Measurements from ENCODE around the gene CIB1.
A peak's percentile ranks its signal among the peaks of the same experiment; 100 is the strongest.
"Not testable (repeated sequence)": the region's sequence is repeated elsewhere in the genome, so short reads cannot be mapped to it uniquely, and the experiment has no call there.

Gene CIB1

GRCh38 chr15:90233387-90234095 lies at the start of gene CIB1:
TSS of gene CIB1 (minus strand) at chr15:90233941. CDS start at chr15:90233885, 56 bp downstream.
- peak within 1 kb of the TSS; percentile 44 to 88 (median 80) for H3K9ac ChIP-seq (ENCODE audit: low read length in 5 of 5)
- peaks cover 0 to 45% (median 33%) of the 10 kb centered on the region in 5 donors for H3K36me3 ChIP-seq (ENCODE audit: control insufficient read depth in 5 of 5, insufficient read depth in 5 of 5, low read length in 5 of 5)
- peak within 1 kb of the TSS; percentile 81 for H3K27ac ChIP-seq (ENCODE audit: low read depth, low read length)
- H3K4me1 ChIP-seq (ENCODE audit: control insufficient read depth in 5 of 5, insufficient read depth in 5 of 5, low read length in 5 of 5), result peaks cover 9 to 49% (median 46%) of the 10 kb centered on the region in 5 donors
- H3K9me3 ChIP-seq (ENCODE audit: control insufficient read depth in 5 of 5, low read length in 5 of 5), result no peaks in the 10 kb centered on the region
- no peaks in the 10 kb centered on the region for H3K27me3 ChIP-seq (ENCODE audit: control insufficient read depth in 5 of 5, insufficient read depth in 4 of 5, low read length in 5 of 5)
- H3K4me3 ChIP-seq (ENCODE audit: low read depth in 1 of 5, low read length in 5 of 5), result peak within 1 kb of the TSS; percentile 79 to 95 (median 86)

- not testable (repeated sequence) for H3K4me3 ChIP-seq (ENCODE audit: low read depth in 1 of 5, low read length in 5 of 5); H3K9ac ChIP-seq (ENCODE audit: low read length in 5 of 5); H3K27me3 ChIP-seq (ENCODE audit: control insufficient read depth in 5 of 5, insufficient read depth in 4 of 5, low read length in 5 of 5); H3K9me3 ChIP-seq (ENCODE audit: control insufficient read depth in 5 of 5, low read length in 5 of 5); H3K4me1 ChIP-seq (ENCODE audit: control insufficient read depth in 5 of 5, insufficient read depth in 5 of 5, low read length in 5 of 5); H3K36me3 ChIP-seq (ENCODE audit: control insufficient read depth in 5 of 5, insufficient read depth in 5 of 5, low read length in 5 of 5); H3K27ac ChIP-seq (ENCODE audit: low read depth, low read length)
Measured at GRCh38 chr15:90281637-90282036, 47.9 kb upstream of the CIB1 start.

DNA sequence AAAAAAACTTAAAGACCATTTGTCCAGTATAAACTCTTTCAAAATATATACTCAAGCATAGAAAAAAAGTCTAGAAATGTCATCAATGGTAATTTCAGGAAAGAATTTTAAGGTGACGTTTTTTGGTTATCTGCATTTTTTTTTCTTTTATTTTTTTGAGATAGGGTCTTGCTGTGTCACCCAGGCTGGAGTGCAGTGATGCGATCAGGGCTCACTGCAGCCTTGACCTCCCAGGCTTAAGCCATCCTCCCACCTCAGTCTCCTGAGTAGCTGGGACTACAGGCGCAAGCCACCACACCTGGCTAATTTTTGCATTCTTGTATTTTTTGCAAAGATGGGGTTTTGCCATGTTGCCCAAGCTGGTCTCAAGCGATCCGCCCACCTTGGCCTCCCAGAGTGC lies 47.0 kb upstream of the CIB1 start:
- not testable (repeated sequence) for H3K27ac ChIP-seq (ENCODE audit: low read depth, low read length); H3K9me3 ChIP-seq (ENCODE audit: control insufficient read depth in 5 of 5, low read length in 5 of 5); H3K36me3 ChIP-seq (ENCODE audit: control insufficient read depth in 5 of 5, insufficient read depth in 5 of 5, low read length in 5 of 5); H3K9ac ChIP-seq (ENCODE audit: low read length in 5 of 5); H3K4me1 ChIP-seq (ENCODE audit: control insufficient read depth in 5 of 5, insufficient read depth in 5 of 5, low read length in 5 of 5); H3K4me3 ChIP-seq (ENCODE audit: low read depth in 1 of 5, low read length in 5 of 5); H3K27me3 ChIP-seq (ENCODE audit: control insufficient read depth in 5 of 5, insufficient read depth in 4 of 5, low read length in 5 of 5)

- H3K27me3 ChIP-seq (ENCODE audit: control insufficient read depth in 5 of 5, insufficient read depth in 4 of 5, low read length in 5 of 5); H3K4me1 ChIP-seq (ENCODE audit: control insufficient read depth in 5 of 5, insufficient read depth in 5 of 5, low read length in 5 of 5); H3K4me3 ChIP-seq (ENCODE audit: low read depth in 1 of 5, low read length in 5 of 5); H3K9ac ChIP-seq (ENCODE audit: low read length in 5 of 5); H3K36me3 ChIP-seq (ENCODE audit: control insufficient read depth in 5 of 5, insufficient read depth in 5 of 5, low read length in 5 of 5); H3K9me3 ChIP-seq (ENCODE audit: control insufficient read depth in 5 of 5, low read length in 5 of 5); H3K27ac ChIP-seq (ENCODE audit: low read depth, low read length): not testable (repeated sequence)
Measured at GRCh38 chr15:90278467-90278866, 44.7 kb upstream of the CIB1 start.

GRCh38 chr15:90271459-90272166 lies 37.9 kb upstream of the CIB1 start:
- no peak overlapping the region for H3K27ac ChIP-seq (ENCODE audit: low read depth, low read length)

DNA sequence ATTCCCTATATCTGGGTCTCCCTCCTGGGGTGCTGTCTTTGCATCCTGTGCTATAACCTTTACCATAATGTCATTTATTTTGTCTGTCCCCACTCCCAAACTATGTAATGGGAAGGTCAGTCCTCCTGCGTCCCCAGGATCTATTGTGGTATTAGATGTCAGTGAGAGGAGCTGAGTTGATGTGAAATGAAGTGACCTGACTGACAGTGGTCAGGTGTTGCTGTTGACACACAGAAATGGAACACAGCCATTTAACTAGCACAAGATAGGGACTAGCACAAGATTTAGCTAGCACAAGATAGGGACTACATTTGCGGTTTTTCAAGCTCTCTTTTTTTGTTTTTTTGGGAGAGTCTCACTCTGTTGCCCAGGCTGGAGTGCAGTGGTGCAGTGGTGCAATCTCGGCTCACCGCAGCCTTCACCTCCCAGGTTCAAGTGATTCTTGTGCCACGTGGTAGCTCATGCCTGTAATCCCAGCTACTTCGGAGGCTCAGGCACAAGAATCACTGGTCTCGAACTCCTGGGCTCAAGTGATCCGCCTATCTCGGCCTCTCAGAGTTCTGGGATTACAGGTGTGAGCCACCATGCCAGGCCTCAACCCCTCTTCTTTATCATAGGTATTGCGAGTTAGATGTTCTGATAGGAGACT lies 36.9 kb upstream of the CIB1 start:
- Histone ChIP-seq H3K36me3 (ENCODE audit: control insufficient read depth in 5 of 5, insufficient read depth in 5 of 5, low read length in 5 of 5) (peaks cover 14 to 56% (median 34%) of the 10 kb centered on the region in 5 donors), H3K9ac (ENCODE audit: low read length in 5 of 5) (no peak overlapping the region), H3K9me3 (ENCODE audit: control insufficient read depth in 5 of 5, low read length in 5 of 5) (no peaks in the 10 kb centered on the region), H3K27ac (ENCODE audit: low read depth, low read length) (no peak overlapping the region), H3K4me3 (ENCODE audit: low read depth in 1 of 5, low read length in 5 of 5) (no peak overlapping the region), H3K27me3 (ENCODE audit: control insufficient read depth in 5 of 5, insufficient read depth in 4 of 5, low read length in 5 of 5) (no peaks in the 10 kb centered on the region), H3K4me1 (ENCODE audit: control insufficient read depth in 5 of 5, insufficient read depth in 5 of 5, low read length in 5 of 5) (peaks cover 8 to 50% (median 37%) of the 10 kb centered on the region in 5 donors)

More at GRCh38 chr15:90271459-90272166, 37.9 kb upstream of the CIB1 start:
- no peak overlapping the region for H3K4me3 ChIP-seq (ENCODE audit: low read depth in 1 of 5, low read length in 5 of 5)
- H3K36me3 ChIP-seq (ENCODE audit: control insufficient read depth in 5 of 5, insufficient read depth in 5 of 5, low read length in 5 of 5), result peaks cover 14 to 56% (median 34%) of the 10 kb centered on the region in 5 donors
- H3K27me3 ChIP-seq (ENCODE audit: control insufficient read depth in 5 of 5, insufficient read depth in 4 of 5, low read length in 5 of 5), result no peaks in the 10 kb centered on the region
- peaks cover 7 to 42% (median 30%) of the 10 kb centered on the region in 5 donors for H3K4me1 ChIP-seq (ENCODE audit: control insufficient read depth in 5 of 5, insufficient read depth in 5 of 5, low read length in 5 of 5)
- H3K9ac ChIP-seq (ENCODE audit: low read length in 5 of 5), result peak overlapping the region in 1 of 5 donors; percentile 7
- no peaks in the 10 kb centered on the region for H3K9me3 ChIP-seq (ENCODE audit: control insufficient read depth in 5 of 5, low read length in 5 of 5)

DNA sequence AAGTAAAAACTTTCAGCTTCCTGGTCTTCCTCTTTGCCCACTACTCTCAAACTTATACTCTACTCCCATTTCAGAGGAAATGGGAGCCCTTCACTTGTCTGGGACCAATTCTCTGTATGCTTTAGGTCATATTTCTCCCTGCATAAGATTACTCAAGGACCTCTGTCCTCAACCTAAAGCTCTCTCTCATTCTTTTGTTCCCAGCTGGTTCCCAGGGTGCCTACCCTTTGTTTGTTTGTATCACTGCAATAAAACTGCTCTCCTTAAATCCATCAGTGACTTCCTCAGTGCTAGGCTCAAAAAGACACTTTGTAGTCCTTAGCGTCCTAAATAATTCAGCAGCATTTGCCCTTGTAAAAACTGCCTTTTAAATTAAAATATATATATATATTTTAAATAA lies 34.7 kb upstream of the CIB1 start:
- H3K9ac ChIP-seq (ENCODE audit: low read length in 5 of 5), result no peak overlapping the region
- no peak overlapping the region for H3K27ac ChIP-seq (ENCODE audit: low read depth, low read length)
- no peaks in the 10 kb centered on the region for H3K9me3 ChIP-seq (ENCODE audit: control insufficient read depth in 5 of 5, low read length in 5 of 5)
- H3K27me3 ChIP-seq (ENCODE audit: control insufficient read depth in 5 of 5, insufficient read depth in 4 of 5, low read length in 5 of 5), result no peaks in the 10 kb centered on the region
- no peak overlapping the region for H3K4me3 ChIP-seq (ENCODE audit: low read depth in 1 of 5, low read length in 5 of 5)
- H3K36me3 ChIP-seq (ENCODE audit: control insufficient read depth in 5 of 5, insufficient read depth in 5 of 5, low read length in 5 of 5), result peaks cover 14 to 46% (median 30%) of the 10 kb centered on the region in 5 donors
- peaks cover 12 to 64% (median 53%) of the 10 kb centered on the region in 5 donors for H3K4me1 ChIP-seq (ENCODE audit: control insufficient read depth in 5 of 5, insufficient read depth in 5 of 5, low read length in 5 of 5)

GRCh38 chr15:90266485-90266884 lies 32.7 kb upstream of the CIB1 start:
- Histone ChIP-seq H3K9ac (ENCODE audit: low read length in 5 of 5) (peak overlapping the region; percentile 87 to 98 (median 93)), H3K9me3 (ENCODE audit: control insufficient read depth in 5 of 5, low read length in 5 of 5) (no peaks in the 10 kb centered on the region), H3K4me3 (ENCODE audit: low read depth in 1 of 5, low read length in 5 of 5) (peak overlapping the region; percentile 89 to 98 (median 91)), H3K27me3 (ENCODE audit: control insufficient read depth in 5 of 5, insufficient read depth in 4 of 5, low read length in 5 of 5) (no peaks in the 10 kb centered on the region), H3K36me3 (ENCODE audit: control insufficient read depth in 5 of 5, insufficient read depth in 5 of 5, low read length in 5 of 5) (peaks cover 5 to 27% (median 21%) of the 10 kb centered on the region in 5 donors), H3K27ac (ENCODE audit: low read depth, low read length) (peak overlapping the region; percentile 98), H3K4me1 (ENCODE audit: control insufficient read depth in 5 of 5, insufficient read depth in 5 of 5, low read length in 5 of 5) (peaks cover 12 to 69% (median 62%) of the 10 kb centered on the region in 5 donors)

DNA sequence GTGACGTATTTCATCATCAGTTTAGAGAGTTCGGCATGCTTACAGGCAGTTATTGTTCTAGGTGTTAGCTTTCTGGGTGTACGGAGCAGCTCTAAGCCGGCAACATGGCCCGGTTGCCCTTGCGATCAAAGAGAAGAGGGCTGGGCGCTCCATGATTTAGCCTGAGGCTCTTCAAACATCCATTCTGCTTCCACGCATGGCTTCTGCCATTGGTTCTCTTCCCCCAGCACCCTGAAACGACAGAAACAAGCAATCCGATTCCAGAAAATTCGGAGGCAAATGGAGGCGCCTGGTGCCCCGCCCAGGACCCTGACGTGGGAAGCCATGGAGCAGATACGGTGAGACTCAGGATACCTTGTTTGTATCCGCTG lies 32.3 kb upstream of the CIB1 start:
- H3K9ac ChIP-seq (ENCODE audit: low read length in 5 of 5), result peak overlapping the region; percentile 87 to 98 (median 93)
- H3K4me1 ChIP-seq (ENCODE audit: control insufficient read depth in 5 of 5, insufficient read depth in 5 of 5, low read length in 5 of 5), result peaks cover 12 to 66% (median 59%) of the 10 kb centered on the region in 5 donors

More for the DNA sequence above, 32.3 kb upstream of the CIB1 start:
- H3K4me3 ChIP-seq (ENCODE audit: low read depth in 1 of 5, low read length in 5 of 5), result peak overlapping the region; percentile 89 to 98 (median 91)
- no peaks in the 10 kb centered on the region for H3K27me3 ChIP-seq (ENCODE audit: control insufficient read depth in 5 of 5, insufficient read depth in 4 of 5, low read length in 5 of 5)
- no peaks in the 10 kb centered on the region for H3K9me3 ChIP-seq (ENCODE audit: control insufficient read depth in 5 of 5, low read length in 5 of 5)
- peak overlapping the region; percentile 98 for H3K27ac ChIP-seq (ENCODE audit: low read depth, low read length)
- peaks cover 5 to 22% (median 17%) of the 10 kb centered on the region in 5 donors for H3K36me3 ChIP-seq (ENCODE audit: control insufficient read depth in 5 of 5, insufficient read depth in 5 of 5, low read length in 5 of 5)

Measured in subcutaneous abdominal adipose tissue (tissue), 5 donors.